Neuronal stem cell (in vitro differentiated cells): ENCODE measurements around the gene ABCC4.

ENCODE experiments used
- DNase-seq: peaks from one replicate; pipeline ENCODE4 v3.0.0-alpha.2; 2013; ENCODE audit warnings: low spot score
- H2AFZ ChIP-seq: one replicate; pipeline ENCODE4 v1.6.1; 2013; ENCODE audit warnings: mild to moderate bottlenecking, low read length, inconsistent platforms
- H2AK5ac ChIP-seq: 2 replicates; pipeline ENCODE4 v1.6.1; 2013; ENCODE audit warnings: low read depth, mild to moderate bottlenecking, inconsistent platforms, low read length, moderate library complexity, mixed read lengths
- H2BK120ac ChIP-seq: 2 replicates; pipeline ENCODE4 v1.6.1; 2013; ENCODE audit warnings: low read depth, mild to moderate bottlenecking, inconsistent platforms, low read length, moderate library complexity, mixed read lengths
- H2BK12ac ChIP-seq: one replicate; pipeline ENCODE4 v1.6.1; 2013; ENCODE audit warnings: low read length, inconsistent platforms
- H2BK15ac ChIP-seq: 2 replicates; pipeline ENCODE4 v1.6.1; 2013; ENCODE audit warnings: mild to moderate bottlenecking, low read length, inconsistent platforms, mixed read lengths
- H2BK5ac ChIP-seq: one replicate; pipeline ENCODE4 v1.6.1; 2013; ENCODE audit warnings: inconsistent platforms, mild to moderate bottlenecking, low read length, moderate library complexity
- H3K14ac ChIP-seq: one replicate; pipeline ENCODE4 v1.6.1; 2013; ENCODE audit warnings: low read length, inconsistent platforms
- H3K18ac ChIP-seq: 2 replicates; pipeline ENCODE4 v1.6.1; 2013; ENCODE audit warnings: low read length, inconsistent platforms
- H3K23ac ChIP-seq: 2 replicates; pipeline ENCODE4 v1.6.1; 2013; ENCODE audit warnings: low read depth, mild to moderate bottlenecking, mixed read lengths, low read length, inconsistent platforms; ENCODE audit not compliant: poor library complexity
- H3K27ac ChIP-seq: replicated peaks from 3 replicates; pipeline ENCODE4 v1.5.1; 2013; ENCODE audit warnings: low read length, inconsistent platforms
- H3K27me3 ChIP-seq, 3 experiments: 2 replicates each; pipeline ENCODE4 v1.6.1; 2013; ENCODE audit warnings: low read length in 3 of 3, mild to moderate bottlenecking in 2 of 3, inconsistent platforms in 1 of 3, low read depth in 1 of 3, mixed read lengths in 1 of 3, moderate library complexity in 1 of 3; ENCODE audit not compliant: control insufficient read depth in 3 of 3, insufficient read depth in 3 of 3
- H3K36me3 ChIP-seq, 2 donors: replicated peaks in 1 of 2; 2 replicates each; pipeline ENCODE4 v1.6.1; 2013; ENCODE audit warnings: low read length in 2 of 2; ENCODE audit not compliant: control insufficient read depth in 2 of 2, insufficient read depth in 2 of 2
- H3K4ac ChIP-seq: 2 replicates; pipeline ENCODE4 v1.6.1; 2013; ENCODE audit warnings: inconsistent platforms, mild to moderate bottlenecking, low read length, moderate library complexity
- H3K4me1 ChIP-seq, 2 donors: 1 replicate in 1 of 2; 2 replicates in 1 of 2; pipeline ENCODE4 v1.6.1; 2013; ENCODE audit warnings: low read length in 2 of 2, low read depth in 1 of 2; ENCODE audit not compliant: control insufficient read depth in 2 of 2, insufficient read depth in 1 of 2
- H3K4me2 ChIP-seq: one replicate; pipeline ENCODE4 v1.6.1; 2013; ENCODE audit warnings: mild to moderate bottlenecking, low read length, inconsistent platforms; ENCODE audit not compliant: insufficient read depth, poor library complexity, severe bottlenecking
- H3K4me3 ChIP-seq, 2 donors: 2 replicates each; pipeline ENCODE4 v1.5.1; 2013; ENCODE audit warnings: low read length in 2 of 2, mild to moderate bottlenecking in 2 of 2, inconsistent platforms in 1 of 2, moderate library complexity in 1 of 2
- H3K79me1 ChIP-seq: one replicate; pipeline ENCODE4 v1.6.1; 2013; ENCODE audit warnings: low read depth, mild to moderate bottlenecking, inconsistent platforms, low read length, moderate library complexity
- H3K9ac ChIP-seq: one replicate; pipeline ENCODE4 v1.6.1; 2013; ENCODE audit warnings: mild to moderate bottlenecking, low read depth, low read length, inconsistent platforms; ENCODE audit not compliant: poor library complexity
- H3K9me3 ChIP-seq, 2 donors: replicated peaks in 1 of 2; 2 replicates each; pipeline versions ENCODE3 to v1.6.1; 2013; ENCODE audit warnings: low read length in 2 of 2, mild to moderate bottlenecking in 2 of 2, inconsistent platforms in 1 of 2, low read depth in 1 of 2, mixed read lengths in 1 of 2, moderate library complexity in 1 of 2; ENCODE audit not compliant: control insufficient read depth in 2 of 2, insufficient read depth in 1 of 2
- H4K8ac ChIP-seq: one replicate; pipeline ENCODE4 v1.6.1; 2013; ENCODE audit warnings: low read depth, mild to moderate bottlenecking, inconsistent platforms, low read length, moderate library complexity
- H4K91ac ChIP-seq: one replicate; pipeline ENCODE4 v1.6.1; 2013; ENCODE audit warnings: low read length, low read depth, mild to moderate bottlenecking, inconsistent platforms; ENCODE audit not compliant: poor library complexity
- WGBS, 2 donors: extraction: QIAGEN DNeasy Blood & Tissue Kit; methylation state at CpG; one replicate each; pipeline ENCODE4 v1.1.7; 2013; ENCODE audit warnings: missing lambda C conversion rate in 2 of 2, mixed read lengths in 1 of 2; ENCODE audit not compliant: insufficient read length in 2 of 2, insufficient replicate concordance in 1 of 2; ENCODE audit errors: extremely low coverage in 2 of 2; 5-methylcytosine and 5-hydroxymethylcytosine counted together

Gene ABCC4

DNA sequence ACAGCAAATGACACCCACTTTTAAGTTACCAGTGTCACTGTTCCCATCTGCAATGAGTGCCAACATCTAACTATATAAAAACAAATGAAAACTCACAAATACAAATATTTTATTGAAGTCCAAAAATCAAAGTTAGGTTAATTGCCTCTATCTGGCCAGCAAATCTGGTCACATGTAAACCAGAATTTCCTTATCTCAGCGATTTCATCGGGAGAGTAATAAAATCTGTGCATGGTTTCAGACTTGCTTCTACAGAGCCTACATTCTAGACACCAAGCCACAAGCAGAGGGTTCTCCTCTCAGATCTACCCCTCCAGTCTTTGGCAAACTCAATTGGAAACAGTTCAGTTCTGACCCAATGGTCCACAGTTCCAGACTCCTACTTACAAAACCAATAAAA, 189.6 kb downstream of the ABCC4 start:
- no peak overlapping the region for H2BK5ac ChIP-seq
- no peak overlapping the region for H3K18ac ChIP-seq
- H3K27me3 ChIP-seq: no peaks in the 10 kb centered on the region
- no peak overlapping the region for H3K14ac ChIP-seq
- H2BK12ac ChIP-seq: no peak overlapping the region
- H4K8ac ChIP-seq: no peak overlapping the region
- no peak overlapping the region for H2BK120ac ChIP-seq
- peaks cover 4 to 22% of the 10 kb centered on the region in 2 donors for H3K9me3 ChIP-seq
- H3K4me2 ChIP-seq: no peak overlapping the region
- no peak overlapping the region for H3K23ac ChIP-seq
- no peak overlapping the region for H2BK15ac ChIP-seq
- H3K9ac ChIP-seq: no peak overlapping the region
- H3K36me3 ChIP-seq: no peaks in the 10 kb centered on the region
- no peak overlapping the region for H4K91ac ChIP-seq
- H3K4me1 ChIP-seq: peaks cover 13 to 16% of the 10 kb centered on the region in 2 donors
- no peak overlapping the region for H2AFZ ChIP-seq
- no peaks in the 10 kb centered on the region for H3K79me1 ChIP-seq
- no peak for DNase-seq
- no peak overlapping the region for H2AK5ac ChIP-seq
- no peak overlapping the region for H3K27ac ChIP-seq
- H3K4ac ChIP-seq: no peak overlapping the region
- WGBS, 2 donors: no CpG with 5 or more reads among the region's 2 CpGs
- H3K4me3 ChIP-seq: no peak overlapping the region

DNA sequence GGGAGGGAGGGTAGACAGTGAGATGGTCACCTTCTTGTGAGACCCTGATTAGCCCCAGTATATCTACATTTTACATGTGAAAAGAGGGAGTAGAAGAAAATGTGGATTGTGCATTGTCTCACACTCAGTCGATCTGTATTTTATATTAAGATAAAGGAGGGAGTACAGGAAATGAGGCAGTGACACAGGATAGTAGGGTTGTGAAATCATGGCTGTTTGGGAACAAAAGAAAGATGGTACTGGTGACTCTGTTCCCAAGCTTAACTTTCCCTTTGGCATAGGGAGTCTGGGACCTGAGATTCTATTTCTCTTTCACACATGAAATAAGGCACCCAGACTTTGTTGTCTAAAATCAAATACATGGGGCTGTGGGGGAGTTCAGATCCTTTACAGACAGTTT, 194.7 kb downstream of the ABCC4 start:
- Histone ChIP-seq H2BK15ac (no peak overlapping the region), H3K4me1 (peaks cover 11 to 17% of the 10 kb centered on the region in 2 donors), H2AK5ac (no peak overlapping the region), H3K79me1 (no peaks in the 10 kb centered on the region), H3K4me2 (no peak overlapping the region), H2BK12ac (no peak overlapping the region), H3K14ac (no peak overlapping the region), H3K18ac (no peak overlapping the region), H3K27me3 (no peaks in the 10 kb centered on the region), H2BK5ac (no peak overlapping the region), H3K23ac (no peak overlapping the region), H3K36me3 (peaks cover 0 to 2% of the 10 kb centered on the region in 2 donors), H3K4me3 (no peak overlapping the region), H2AFZ (no peak overlapping the region), H3K9ac (no peak overlapping the region), H3K27ac (no peak overlapping the region), H2BK120ac (no peak overlapping the region), H4K91ac (no peak overlapping the region), H3K4ac (no peak overlapping the region), H3K9me3 (peaks cover 8 to 41% of the 10 kb centered on the region in 2 donors), H4K8ac (no peak overlapping the region)
- no CpG with 5 or more reads among the region's 1 CpG for WGBS, 2 donors
- no peak for DNase-seq

- no peak overlapping the region for H4K91ac ChIP-seq
Observed at GRCh38 chr13:95100525-95101433, 200.5 kb downstream of the ABCC4 start.

DNA sequence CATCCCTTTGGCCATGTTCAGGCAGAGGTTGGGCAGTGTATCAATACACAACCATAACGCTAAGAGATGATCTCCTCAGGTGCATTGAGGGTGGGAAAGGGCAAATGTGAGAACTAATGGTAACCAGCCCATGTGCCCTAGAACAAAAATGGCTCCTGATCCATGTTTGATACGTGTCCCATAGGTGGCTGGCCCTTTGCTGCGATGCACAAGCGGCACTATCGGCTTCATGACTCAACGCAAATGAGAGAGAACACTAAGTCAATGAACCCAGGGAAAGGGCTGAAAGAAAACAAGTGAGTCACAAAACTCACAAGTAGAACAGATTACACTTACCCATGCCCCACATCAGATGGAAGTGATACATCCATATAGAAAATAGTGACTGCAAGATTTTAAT, 201.7 kb downstream of the ABCC4 start:
- peak overlapping the region; percentile 16 for H3K18ac ChIP-seq
- H3K36me3 ChIP-seq: peaks cover 0 to under 1% of the 10 kb centered on the region in 2 donors
- H2BK12ac ChIP-seq: peak overlapping the region; percentile 89
- H3K4me3 ChIP-seq: no peak overlapping the region
- no peak for DNase-seq
- H2BK15ac ChIP-seq: no peak overlapping the region
- no CpG with 5 or more reads among the region's 6 CpGs for WGBS, 2 donors
- H3K4me1 ChIP-seq: peaks cover 18 to 33% of the 10 kb centered on the region in 2 donors
- H3K23ac ChIP-seq: no peak overlapping the region
- peak overlapping the region; percentile 94 for H3K27ac ChIP-seq
- H3K9ac ChIP-seq: no peak overlapping the region
- peaks cover 0 to 26% of the 10 kb centered on the region in 2 donors for H3K9me3 ChIP-seq
- no peak overlapping the region for H3K4ac ChIP-seq
- no peak overlapping the region for H3K14ac ChIP-seq
- H2AFZ ChIP-seq: no peak overlapping the region
- H3K27me3 ChIP-seq: no peaks in the 10 kb centered on the region
- H2BK5ac ChIP-seq: no peak overlapping the region
- no peak overlapping the region for H2BK120ac ChIP-seq
- no peak overlapping the region for H2AK5ac ChIP-seq
- H3K79me1 ChIP-seq: no peaks in the 10 kb centered on the region
- H4K91ac ChIP-seq: no peak overlapping the region
- no peak overlapping the region for H3K4me2 ChIP-seq
- H4K8ac ChIP-seq: no peak overlapping the region

More at GRCh38 chr13:95100525-95101433, 200.5 kb downstream of the ABCC4 start:
- Histone ChIP-seq H3K36me3 (peaks cover 0 to 2% of the 10 kb centered on the region in 2 donors), H3K9ac (no peak overlapping the region), H3K23ac (no peak overlapping the region), H3K18ac (no peak overlapping the region), H2BK5ac (no peak overlapping the region), H2BK12ac (no peak overlapping the region), H3K4me2 (no peak overlapping the region), H3K14ac (no peak overlapping the region), H3K27me3 (no peaks in the 10 kb centered on the region), H2BK15ac (no peak overlapping the region), H3K27ac (peak overlapping the region; percentile 94), H3K4ac (no peak overlapping the region), H2AK5ac (no peak overlapping the region), H4K8ac (no peak overlapping the region), H2BK120ac (no peak overlapping the region), H3K4me1 (peaks cover 20 to 33% of the 10 kb centered on the region in 2 donors), H3K9me3 (peaks cover 3 to 36% of the 10 kb centered on the region in 2 donors), H2AFZ (no peak overlapping the region), H3K79me1 (no peaks in the 10 kb centered on the region), H3K4me3 (no peak overlapping the region)
- DNase-seq: peak; percentile 74
- WGBS, 2 donors: no CpG with 5 or more reads among the region's 7 CpGs
